Esophagus squamous epithelium (tissue), 5 donors: ENCODE results near the gene GP1BA. TPM values are rescaled to one million over a fixed set of nuclear protein-coding genes. Genes with fewer than 3 reads are reported as not detected.

Source experiments
- DNase-seq: peaks from one replicate; lab custom pipeline; 2025; lab: John Stamatoyannopoulos, UW
- H3K27ac ChIP-seq, 4 donors: fragments of 200-600 bp; sonication (generic); one replicate each; pipeline ENCODE4 v1.5.1; 2016 to 2019; ENCODE audit warnings: mild to moderate bottlenecking in 1 of 4
- H3K27me3 ChIP-seq, 4 donors: fragments of 200-600 bp; sonication (generic); 1 replicate in 3 of 4; 2 replicates in 1 of 4; pipeline versions ENCODE4 v1.5.1 to v1.6.0; 2017 to 2021; ENCODE audit warnings: antibody characterized with exemption in 1 of 4
- H3K36me3 ChIP-seq, 3 donors: fragments of 200-600 bp; sonication (generic); one replicate each; pipeline ENCODE4 v1.5.1; 2016 to 2019
- H3K4me1 ChIP-seq, 3 donors: fragments of 200-600 bp; sonication (generic); one replicate each; pipeline ENCODE4 v1.5.1; 2017 to 2019
- H3K4me3 ChIP-seq, 4 donors: fragments of 200-600 bp; sonication (generic); 1 replicate in 3 of 4; 2 replicates in 1 of 4; pipeline ENCODE4 v1.5.1; 2016 to 2019; ENCODE audit warnings: mild to moderate bottlenecking in 2 of 4, moderate library complexity in 1 of 4
- H3K9me3 ChIP-seq, 3 donors: fragments of 200-600 bp; sonication (generic); one replicate each; pipeline ENCODE4 v1.5.1; 2016 to 2019
- POLR2A ChIP-seq, 4 donors: fragments of 450-650 bp; IDR thresholded peaks; one replicate each; pipeline ENCODE4 v1.6.1; 2017; ENCODE audit warnings: antibody characterized with exemption in 4 of 4, mild to moderate bottlenecking in 4 of 4, moderate library complexity in 3 of 4
- WGBS, 2 donors: methylation state at CpG; one replicate each; pipeline ENCODE4 v1.1.5; 2018; 5-methylcytosine and 5-hydroxymethylcytosine counted together
- intact Hi-C: fragments of 100-400 bp; cut with DNase I; formaldehyde crosslinking; loops from one replicate; pipeline ENCODE4 v1.15.0; 2022
- total RNA-seq, 4 donors: library from RNA; depleted of rRNA; stranded (reverse); fragments of >200 nt; gene quantifications; one replicate each; pipeline ENCODE4 v1.1.0, GENCODE V29; 2016
- TF ChIP-seq, protein P1 (sequence below), 6 experiments: fragments of 450-650 bp in 4 of 6; fragments of 200-600 bp in 2 of 6; sonication (generic) in 2 of 6; IDR thresholded peaks; one replicate each; pipeline ENCODE4 v1.5.1; 2016 to 2019; ENCODE audit warnings: antibody characterized with exemption in 6 of 6, mild to moderate bottlenecking in 4 of 6, moderate library complexity in 4 of 6
- donor health status: DM: yes; HTN: yes; CAD: no.

GP1BA gene
- total RNA-seq, 4 donors from 2014 or later = not detected

DNA sequence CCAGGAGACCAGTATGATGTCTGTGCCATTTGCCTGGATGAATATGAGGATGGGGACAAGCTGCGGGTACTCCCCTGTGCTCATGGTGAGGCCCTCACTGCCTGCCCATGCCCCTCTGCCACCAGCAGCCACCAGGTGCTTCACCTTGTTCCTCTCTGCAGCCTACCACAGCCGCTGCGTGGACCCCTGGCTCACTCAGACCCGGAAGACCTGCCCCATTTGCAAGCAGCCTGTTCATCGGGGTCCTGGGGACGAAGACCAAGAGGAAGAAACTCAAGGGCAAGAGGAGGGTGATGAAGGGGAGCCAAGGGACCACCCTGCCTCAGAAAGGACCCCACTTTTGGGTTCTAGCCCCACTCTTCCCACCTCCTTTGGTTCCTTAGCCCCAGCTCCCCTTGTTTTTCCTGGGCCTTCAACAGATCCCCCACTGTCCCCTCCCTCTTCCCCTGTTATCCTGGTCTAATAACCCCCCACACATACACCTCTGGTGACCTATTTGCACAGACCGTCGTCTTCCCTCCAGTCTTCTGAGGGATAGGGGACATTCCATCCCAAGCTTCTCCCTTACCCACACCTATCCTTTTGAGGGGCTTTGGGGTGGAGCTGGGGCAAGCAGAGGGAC, 12.6 kb downstream of the GP1BA start:
- Histone ChIP-seq H3K4me3 (peak overlapping the region in 2 of 4 donors; percentile 91 to 96), H3K9me3 (no peaks in the 10 kb centered on the region), H3K27ac (peak overlapping the region; percentile 97 to 100 (median 98)), H3K36me3 (peaks cover 4 to 59% (median 14%) of the 10 kb centered on the region in 3 donors), H3K27me3 (no peaks in the 10 kb centered on the region), H3K4me1 (peaks cover 42 to 83% (median 43%) of the 10 kb centered on the region in 3 donors)
- no peak for TF ChIP-seq POLR2A (IDR thresholded peaks at IDR 0.05)
- TF ChIP-seq, protein P1, sequence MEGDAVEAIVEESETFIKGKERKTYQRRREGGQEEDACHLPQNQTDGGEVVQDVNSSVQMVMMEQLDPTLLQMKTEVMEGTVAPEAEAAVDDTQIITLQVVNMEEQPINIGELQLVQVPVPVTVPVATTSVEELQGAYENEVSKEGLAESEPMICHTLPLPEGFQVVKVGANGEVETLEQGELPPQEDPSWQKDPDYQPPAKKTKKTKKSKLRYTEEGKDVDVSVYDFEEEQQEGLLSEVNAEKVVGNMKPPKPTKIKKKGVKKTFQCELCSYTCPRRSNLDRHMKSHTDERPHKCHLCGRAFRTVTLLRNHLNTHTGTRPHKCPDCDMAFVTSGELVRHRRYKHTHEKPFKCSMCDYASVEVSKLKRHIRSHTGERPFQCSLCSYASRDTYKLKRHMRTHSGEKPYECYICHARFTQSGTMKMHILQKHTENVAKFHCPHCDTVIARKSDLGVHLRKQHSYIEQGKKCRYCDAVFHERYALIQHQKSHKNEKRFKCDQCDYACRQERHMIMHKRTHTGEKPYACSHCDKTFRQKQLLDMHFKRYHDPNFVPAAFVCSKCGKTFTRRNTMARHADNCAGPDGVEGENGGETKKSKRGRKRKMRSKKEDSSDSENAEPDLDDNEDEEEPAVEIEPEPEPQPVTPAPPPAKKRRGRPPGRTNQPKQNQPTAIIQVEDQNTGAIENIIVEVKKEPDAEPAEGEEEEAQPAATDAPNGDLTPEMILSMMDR (IDR thresholded peaks at IDR 0.05) = no peak
- DNase-seq = no peak
- intact Hi-C loops = no loop called here
- WGBS, 2 donors = 39 to 41% methylated on average over 6 to 7 of the region's 8 CpGs

GRCh38 chr17:4945176-4945943, 13.3 kb downstream of the GP1BA start:
- whole genome bisulfite sequencing, 2 donors = 13 to 27% methylated on average over 5 to 6 of the region's 7 CpGs

DNA sequence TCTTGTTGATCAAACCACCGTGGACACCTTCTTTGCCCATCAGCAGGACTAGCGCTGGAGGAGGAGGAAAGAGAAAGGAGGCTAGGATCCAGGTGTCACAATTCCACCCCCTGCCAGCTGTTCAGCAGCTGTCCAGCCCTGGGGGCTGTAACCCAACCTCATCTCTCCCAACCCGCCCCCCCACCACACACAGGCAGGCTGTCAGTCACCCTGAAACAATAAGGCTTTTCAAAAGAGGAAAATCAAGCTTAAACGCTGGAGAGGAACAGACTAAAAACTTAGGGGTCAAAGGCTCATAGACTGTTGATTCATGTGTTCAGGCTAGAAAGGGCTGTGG, 13.8 kb downstream of the GP1BA start:
- WGBS, 2 donors = 13 to 16% methylated on average over 3 to 4 of the region's 4 CpGs
- intact Hi-C loops = no loop called here
- H3K4me1 ChIP-seq = peaks cover 45 to 92% (median 50%) of the 10 kb centered on the region in 3 donors
- H3K27me3 ChIP-seq = no peaks in the 10 kb centered on the region
- peak overlapping the region; percentile 97 to 100 (median 98) for H3K27ac ChIP-seq
- H3K4me3 ChIP-seq = peak overlapping the region in 3 of 4 donors; percentile 91 to 97 (median 96)
- peaks cover 4 to 59% (median 14%) of the 10 kb centered on the region in 3 donors for H3K36me3 ChIP-seq
- no peaks in the 10 kb centered on the region for H3K9me3 ChIP-seq
- no peak for TF ChIP-seq POLR2A (IDR thresholded peaks at IDR 0.05)
- TF ChIP-seq, protein P1 (IDR thresholded peaks at IDR 0.05) = no peak
- DNase-seq = no peak

More at GRCh38 chr17:4945176-4945943, 13.3 kb downstream of the GP1BA start:
- Histone ChIP-seq H3K4me1 (peaks cover 45 to 90% (median 46%) of the 10 kb centered on the region in 3 donors), H3K36me3 (peaks cover 4 to 59% (median 14%) of the 10 kb centered on the region in 3 donors), H3K4me3 (peak overlapping the region in 3 of 4 donors; percentile 6 to 96 (median 91)), H3K27ac (peak overlapping the region; percentile 97 to 100 (median 98)), H3K27me3 (no peaks in the 10 kb centered on the region), H3K9me3 (no peaks in the 10 kb centered on the region)
- DNase-seq = no peak
- intact Hi-C loops = no loop called here
- TF ChIP-seq, protein P1 (IDR thresholded peaks at IDR 0.05) = no peak
- TF ChIP-seq POLR2A (IDR thresholded peaks at IDR 0.05) = no peak

- DNase-seq = no peak
- no peak for TF ChIP-seq POLR2A (IDR thresholded peaks at IDR 0.05)
- TF ChIP-seq, protein P1 (IDR thresholded peaks at IDR 0.05) = no peak
- Histone ChIP-seq H3K4me1 (peaks cover 39 to 89% (median 45%) of the 10 kb centered on the region in 3 donors), H3K4me3 (peak overlapping the region; percentile 91 to 97 (median 94)), H3K36me3 (peaks cover 4 to 59% (median 14%) of the 10 kb centered on the region in 3 donors), H3K27ac (peak overlapping the region; percentile 97 to 100 (median 98)), H3K27me3 (no peaks in the 10 kb centered on the region), H3K9me3 (no peaks in the 10 kb centered on the region)
- WGBS, 2 donors = 9 to 13% methylated on average over 8 to 9 of the region's 16 CpGs
- intact Hi-C loops = no loop called here
Measured at GRCh38 chr17:4946312-4946976, 14.4 kb downstream of the GP1BA start.
